Neural cell (in vitro differentiated cells): ENCODE data around the gene TMPRSS2. TPM values are rescaled to one million over a fixed set of nuclear protein-coding genes. Genes with fewer than 3 reads are reported as not detected.

Experiments used
- H2AFZ ChIP-seq: fragments of 200-600, 300-800 bp; sonication (generic), shearing (Covaris generic); 2 replicates; pipeline ENCODE4 v1.6.0; 2014; ENCODE audit warnings: low read depth, mild to moderate bottlenecking, antibody characterized with exemption, low read length, moderate library complexity
- H3F3A ChIP-seq: fragments of 200-600 bp; shearing (Covaris generic); 2 replicates; pipeline ENCODE4 v1.6.1; 2016; ENCODE audit warnings: mild to moderate bottlenecking, moderate library complexity, mixed read lengths, antibody characterized with exemption, low read length; ENCODE audit not compliant: insufficient read depth, poor library complexity, severe bottlenecking
- H3K27ac ChIP-seq: fragments of 200-600, 300-800 bp; sonication (generic), shearing (Covaris generic); 2 replicates; pipeline ENCODE4 v1.5.1; 2014; ENCODE audit warnings: mild to moderate bottlenecking, low read length, moderate library complexity
- H3K27me3 ChIP-seq: fragments of 300-800, 200-600 bp; sonication (generic), shearing (Covaris generic); 2 replicates; pipeline ENCODE4 v1.6.0; 2014; ENCODE audit warnings: mild to moderate bottlenecking, low read depth, low read length, moderate library complexity; ENCODE audit not compliant: insufficient read depth
- H3K36me3 ChIP-seq: fragments of 300-800, 200-600 bp; sonication (generic), shearing (Covaris generic); 2 replicates; pipeline ENCODE4 v1.5.1; 2014; ENCODE audit warnings: mild to moderate bottlenecking, antibody characterized with exemption, low read length, moderate library complexity; ENCODE audit not compliant: insufficient read depth
- H3K4me2 ChIP-seq: fragments of 300-800, 200-600 bp; sonication (generic), shearing (Covaris generic); 2 replicates; pipeline ENCODE4 v1.6.0; 2014; ENCODE audit warnings: mild to moderate bottlenecking, low read length
- H3K4me3 ChIP-seq: fragments of 300-800, 200-600 bp; sonication (generic), shearing (Covaris generic); 2 replicates; pipeline ENCODE4 v1.5.1; 2014; ENCODE audit warnings: mild to moderate bottlenecking, low read length, moderate library complexity
- H3K79me2 ChIP-seq: fragments of 200-600 bp; shearing (Covaris generic); replicated peaks from 2 replicates; pipeline ENCODE4 v1.6.0; 2014; ENCODE audit warnings: mild to moderate bottlenecking, low read length, moderate library complexity; ENCODE audit not compliant: insufficient read depth
- H3K9ac ChIP-seq: fragments of 300-800, 200-600 bp; sonication (generic), shearing (Covaris generic); 2 replicates; pipeline ENCODE4 v1.6.1; 2016; ENCODE audit warnings: mild to moderate bottlenecking, low read length, mixed read lengths
- H3K9me2 ChIP-seq: fragments of 200-600 bp; shearing (Covaris generic); 2 replicates; pipeline ENCODE4 v1.6.1; 2016; ENCODE audit warnings: mild to moderate bottlenecking, low read length, mixed read lengths; ENCODE audit not compliant: insufficient read depth
- H3K9me3 ChIP-seq: fragments of 200-600, 300-800 bp; sonication (generic), shearing (Covaris generic); 2 replicates; pipeline ENCODE4 v1.6.1; 2016; ENCODE audit warnings: mild to moderate bottlenecking, mixed run types, low read length, moderate library complexity, mixed read lengths
- H4K20me1 ChIP-seq: fragments of 200-600 bp; shearing (Covaris generic); 2 replicates; pipeline ENCODE4 v1.6.1; 2016; ENCODE audit warnings: mild to moderate bottlenecking, mixed run types; ENCODE audit not compliant: insufficient read depth
- EP300 ChIP-seq: fragments of 450-650 bp; conservative IDR thresholded peaks from 2 replicates; pipeline ENCODE4 v1.6.1; 2014; ENCODE audit warnings: antibody characterized with exemption, mild to moderate bottlenecking, moderate library complexity; ENCODE audit not compliant: poor library complexity, severe bottlenecking
- EZH2 ChIP-seq: fragments of 200-600, 300-800 bp; shearing (Covaris generic), sonication (generic); IDR thresholded peaks from 2 replicates; pipeline ENCODE4 v1.6.1; 2014; ENCODE audit warnings: antibody characterized with exemption, low read length, borderline replicate concordance, mild to moderate bottlenecking; ENCODE audit not compliant: insufficient read depth, poor library complexity, severe bottlenecking
- MXI1 ChIP-seq: fragments of 450-650 bp; conservative IDR thresholded peaks from 2 replicates; pipeline ENCODE4 v1.6.1; 2014; ENCODE audit warnings: antibody characterized with exemption, mild to moderate bottlenecking; ENCODE audit not compliant: poor library complexity, severe bottlenecking
- POLR2AphosphoS5 ChIP-seq: IDR thresholded peaks from 2 replicates; pipeline ENCODE4 v1.6.1; 2012
- RAD21 ChIP-seq: fragments of 450-650 bp; conservative IDR thresholded peaks from 2 replicates; pipeline ENCODE4 v1.6.1; 2014; ENCODE audit warnings: antibody characterized with exemption, mild to moderate bottlenecking, moderate library complexity
- REST ChIP-seq: IDR thresholded peaks from 2 replicates; pipeline ENCODE4 v1.6.1; 2012; ENCODE audit warnings: borderline replicate concordance
- SMC3 ChIP-seq: fragments of 450-650 bp; conservative IDR thresholded peaks from 2 replicates; pipeline ENCODE4 v1.6.1; 2014; ENCODE audit warnings: antibody characterized with exemption, mild to moderate bottlenecking, moderate library complexity; ENCODE audit not compliant: poor library complexity
- TAF1 ChIP-seq: IDR thresholded peaks from 2 replicates; pipeline ENCODE4 v1.6.1; 2012; ENCODE audit warnings: low read depth
- polyA plus RNA-seq: library from polyadenylated mRNA; depleted of rRNA; stranded (reverse); fragments of >200 nt; gene quantifications from 2 replicates; pipeline ENCODE4 v1.2.3, GENCODE V29; 2014
- TF ChIP-seq, protein P1 (sequence below): fragments of 450-650 bp; IDR thresholded peaks from 2 replicates; pipeline ENCODE4 v1.5.1; 2014; ENCODE audit warnings: antibody characterized with exemption, mild to moderate bottlenecking, moderate library complexity; ENCODE audit not compliant: poor library complexity, severe bottlenecking

TMPRSS2 gene
- polyA plus RNA-seq, 1 donor from 2014 or later, result not detected

DNA sequence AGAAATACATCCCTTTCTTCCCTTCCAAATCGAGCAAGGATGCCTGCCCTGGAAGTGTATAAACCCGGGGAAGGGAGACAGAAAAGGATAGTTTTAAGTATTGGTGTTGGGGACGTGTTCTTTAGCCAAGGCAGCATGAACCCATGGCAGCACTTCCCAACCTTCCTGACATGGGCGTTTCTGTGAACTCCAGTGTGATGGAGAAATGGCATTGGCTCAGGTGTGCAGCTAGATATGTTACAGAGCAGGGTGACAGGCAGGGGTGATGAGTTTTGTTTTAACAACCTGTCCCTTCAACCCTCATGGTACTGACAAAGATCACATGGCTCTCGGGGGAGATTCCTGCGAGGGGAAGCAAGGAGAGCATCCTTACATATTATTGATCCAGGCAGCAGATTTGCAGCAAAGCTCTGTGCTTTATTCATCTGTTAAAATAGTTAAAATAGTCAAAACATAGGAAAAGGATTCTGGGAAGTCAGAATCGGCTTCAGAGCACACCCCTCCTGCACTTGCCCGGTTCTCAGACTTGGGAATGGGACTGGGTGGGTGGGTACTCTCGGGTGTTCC, 78.0 kb downstream of the TMPRSS2 start:
- no peaks in the 10 kb centered on the region for H4K20me1 ChIP-seq
- H3K79me2 ChIP-seq, result no peaks in the 10 kb centered on the region
- H3K9me3 ChIP-seq, result no peaks in the 10 kb centered on the region
- no peak overlapping the region for H3K9ac ChIP-seq
- peaks cover 24% of the 10 kb centered on the region for H3K27me3 ChIP-seq
- no peak overlapping the region for H3K4me3 ChIP-seq
- no peaks in the 10 kb centered on the region for H3F3A ChIP-seq
- no peak overlapping the region for H3K4me2 ChIP-seq
- no peak overlapping the region for H3K27ac ChIP-seq
- no peak overlapping the region for H2AFZ ChIP-seq
- no peaks in the 10 kb centered on the region for H3K36me3 ChIP-seq
- H3K9me2 ChIP-seq, result no peaks in the 10 kb centered on the region
- no peak for TF ChIP-seq EP300
- TF ChIP-seq, protein P1, sequence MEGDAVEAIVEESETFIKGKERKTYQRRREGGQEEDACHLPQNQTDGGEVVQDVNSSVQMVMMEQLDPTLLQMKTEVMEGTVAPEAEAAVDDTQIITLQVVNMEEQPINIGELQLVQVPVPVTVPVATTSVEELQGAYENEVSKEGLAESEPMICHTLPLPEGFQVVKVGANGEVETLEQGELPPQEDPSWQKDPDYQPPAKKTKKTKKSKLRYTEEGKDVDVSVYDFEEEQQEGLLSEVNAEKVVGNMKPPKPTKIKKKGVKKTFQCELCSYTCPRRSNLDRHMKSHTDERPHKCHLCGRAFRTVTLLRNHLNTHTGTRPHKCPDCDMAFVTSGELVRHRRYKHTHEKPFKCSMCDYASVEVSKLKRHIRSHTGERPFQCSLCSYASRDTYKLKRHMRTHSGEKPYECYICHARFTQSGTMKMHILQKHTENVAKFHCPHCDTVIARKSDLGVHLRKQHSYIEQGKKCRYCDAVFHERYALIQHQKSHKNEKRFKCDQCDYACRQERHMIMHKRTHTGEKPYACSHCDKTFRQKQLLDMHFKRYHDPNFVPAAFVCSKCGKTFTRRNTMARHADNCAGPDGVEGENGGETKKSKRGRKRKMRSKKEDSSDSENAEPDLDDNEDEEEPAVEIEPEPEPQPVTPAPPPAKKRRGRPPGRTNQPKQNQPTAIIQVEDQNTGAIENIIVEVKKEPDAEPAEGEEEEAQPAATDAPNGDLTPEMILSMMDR, result no peak
- TF ChIP-seq MXI1, result no peak
- no peak for TF ChIP-seq RAD21
- TF ChIP-seq REST, result no peak
- TF ChIP-seq TAF1, result no peak
- TF ChIP-seq SMC3, result no peak
- TF ChIP-seq POLR2AphosphoS5, result no peak
- no peak for TF ChIP-seq EZH2

DNA sequence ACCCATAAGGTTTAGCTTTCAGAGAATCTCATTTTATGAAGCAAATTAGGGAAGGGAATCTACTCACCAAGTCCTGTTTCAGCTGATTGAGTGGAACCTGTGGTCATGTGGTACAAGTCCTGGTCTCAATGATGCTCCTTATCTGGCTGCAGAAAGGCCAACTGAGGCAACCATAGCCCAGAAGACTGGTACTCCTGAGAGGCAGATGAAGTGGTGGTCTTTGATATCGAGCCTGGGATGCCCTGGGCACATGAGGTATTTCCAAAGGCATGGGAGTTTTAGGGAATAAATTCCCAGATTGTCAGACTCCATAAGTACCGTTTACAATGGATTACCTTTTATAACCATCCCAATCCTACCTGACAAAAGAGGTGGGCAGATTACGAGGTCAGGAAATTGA, 78.7 kb downstream of the TMPRSS2 start:
- no peak overlapping the region for H3K4me2 ChIP-seq
- no peaks in the 10 kb centered on the region for H3K36me3 ChIP-seq
- H3K27ac ChIP-seq, result no peak overlapping the region
- H3K4me3 ChIP-seq, result no peak overlapping the region
- H3K79me2 ChIP-seq, result no peaks in the 10 kb centered on the region
- H3K27me3 ChIP-seq, result peaks cover 24% of the 10 kb centered on the region
- no peaks in the 10 kb centered on the region for H3K9me3 ChIP-seq
- H3K9me2 ChIP-seq, result no peaks in the 10 kb centered on the region
- no peak overlapping the region for H2AFZ ChIP-seq
- no peaks in the 10 kb centered on the region for H4K20me1 ChIP-seq
- H3F3A ChIP-seq, result no peaks in the 10 kb centered on the region
- H3K9ac ChIP-seq, result no peak overlapping the region
- TF ChIP-seq TAF1 (no peak), POLR2AphosphoS5 (no peak), MXI1 (no peak), EP300 (no peak), SMC3 (no peak), REST (no peak), RAD21 (no peak), EZH2 (no peak)
- TF ChIP-seq, protein P1, result no peak
